GM21390 (cell line): Measurements from ENCODE around the gene DUS2.
A peak's percentile ranks its signal among the peaks of the same experiment; 100 is the strongest.

ENCODE experiments used
- ATAC-seq: cut with Tn5 transposase; IDR thresholded peaks from one replicate; pipeline ENCODE4 v1.9.1; 2021; ENCODE audit not compliant: unreplicated experiment

DUS2 gene

GRCh38 chr16:68074850-68075555 lies 51.9 kb downstream of the DUS2 start:
- ATAC-seq: peak; percentile 75

GRCh38 chr16:68075980-68076379 lies 52.9 kb downstream of the DUS2 start:
- ATAC-seq: no peak

- no peak for ATAC-seq
Measured at GRCh38 chr16:68076560-68076959, 53.5 kb downstream of the DUS2 start.

- no peak for ATAC-seq
Measured at GRCh38 chr16:68077866-68078700, 55.0 kb downstream of the DUS2 start.

- no peak for ATAC-seq
Measured at GRCh38 chr16:68078701-68079375, 55.8 kb downstream of the DUS2 start.

- no peak for ATAC-seq
Measured at GRCh38 chr16:68079376-68079625, 56.2 kb downstream of the DUS2 start.

GRCh38 chr16:68079626-68080344 lies 56.7 kb downstream of the DUS2 start:
- ATAC-seq: no peak

- ATAC-seq: no peak
Measured at GRCh38 chr16:68081861-68082628, 59.0 kb downstream of the DUS2 start.

- ATAC-seq: no peak
Measured at GRCh38 chr16:68082629-68083238, 59.6 kb downstream of the DUS2 start.

GRCh38 chr16:68083239-68083781 lies 60.2 kb downstream of the DUS2 start:
- ATAC-seq: no peak

- ATAC-seq: no peak
Measured at GRCh38 chr16:68083861-68084503, 60.9 kb downstream of the DUS2 start.

- peak; percentile 55 for ATAC-seq
Measured at GRCh38 chr16:68084504-68085258, 61.6 kb downstream of the DUS2 start.

- ATAC-seq: peak; percentile 56
Measured at GRCh38 chr16:68085259-68086071, 62.4 kb downstream of the DUS2 start, which contains the start of gene NFATC3. TSS of gene NFATC3 (plus strand) at chr16:68085370. CDS start at chr16:68085682, 312 bp downstream.

GRCh38 chr16:68086336-68086841 lies 63.3 kb downstream of the DUS2 start:
- ATAC-seq: no peak

GRCh38 chr16:68086860-68087268 lies 63.8 kb downstream of the DUS2 start:
- ATAC-seq: no peak

GRCh38 chr16:68087688-68088087 lies 64.6 kb downstream of the DUS2 start:
- no peak for ATAC-seq

GRCh38 chr16:68088130-68088972 lies 65.3 kb downstream of the DUS2 start:
- ATAC-seq: no peak
